HepG2 (cell line): ENCODE measurements around the gene ARHGAP30. TPM values are rescaled to one million over a fixed set of nuclear protein-coding genes. Genes with fewer than 3 reads are reported as not detected.

ENCODE experiments used
- HOXA3 ChIP-seq: sonication (generic); formaldehyde crosslinking; IDR thresholded peaks from 2 replicates; pipeline ENCODE4 v1.5.0; 2020; ENCODE audit warnings: missing genetic modification reagents
- LRRFIP1 ChIP-seq: sonication (generic); formaldehyde crosslinking; conservative IDR thresholded peaks from 2 replicates; pipeline ENCODE4 v1.4.0; 2020; ENCODE audit warnings: missing genetic modification reagents
- MAZ ChIP-seq, 2 experiments: sonication (generic) in 1 of 2; formaldehyde crosslinking in 1 of 2; IDR thresholded peaks; 2 replicates each; pipeline versions ENCODE4 v1.5.0 to v1.6.1; 2012 to 2020; ENCODE audit warnings: low read depth in 2 of 2, mild to moderate bottlenecking in 2 of 2, borderline replicate concordance in 1 of 2, improper control_type of control experiment in 1 of 2, low read length in 1 of 2, missing genetic modification reagents in 1 of 2, moderate library complexity in 1 of 2
- MYC ChIP-seq: sonication (generic); formaldehyde crosslinking; IDR thresholded peaks from 2 replicates; pipeline ENCODE4 v1.9.0; 2021; ENCODE audit warnings: missing genetic modification reagents, borderline replicate concordance
- NFIB ChIP-seq: sonication (generic); formaldehyde crosslinking; IDR thresholded peaks from 2 replicates; pipeline ENCODE4 v1.9.0; 2021; ENCODE audit warnings: missing genetic modification reagents, mild to moderate bottlenecking, borderline replicate concordance
- POLR2A ChIP-seq, 2 experiments: IDR thresholded peaks; 2 replicates each; pipeline ENCODE4 v1.6.1; 2011; ENCODE audit warnings: low read depth in 2 of 2, low read length in 2 of 2, mild to moderate bottlenecking in 1 of 2, moderate library complexity in 1 of 2; ENCODE audit not compliant: insufficient read depth in 1 of 2
- TAF15 ChIP-seq: fragments of 200-400 bp; formaldehyde crosslinking; IDR thresholded peaks from one replicate; pipeline ENCODE4 v1.6.1; 2018; ENCODE audit warnings: mild to moderate bottlenecking, low read depth, low read length; ENCODE audit not compliant: poor library complexity, severe bottlenecking
- ZBTB20 ChIP-seq: sonication (generic); formaldehyde crosslinking; IDR thresholded peaks from 2 replicates; pipeline ENCODE4 v1.8.1; 2023; ENCODE audit warnings: missing genetic modification reagents, low read depth, mild to moderate bottlenecking, borderline replicate concordance
- ZBTB46 ChIP-seq: sonication (generic); formaldehyde crosslinking; IDR thresholded peaks from 2 replicates; pipeline ENCODE4 v1.4.0; 2020; ENCODE audit warnings: mild to moderate bottlenecking, missing genetic modification reagents, borderline replicate concordance
- ZMYM3 ChIP-seq: sonication (generic); formaldehyde crosslinking; IDR thresholded peaks from 2 replicates; pipeline ENCODE4 v1.5.1; 2020; ENCODE audit warnings: mild to moderate bottlenecking, missing genetic modification reagents
- ZNF343 ChIP-seq: sonication (generic); formaldehyde crosslinking; IDR thresholded peaks from 2 replicates; pipeline ENCODE4 v1.4.0; 2020; ENCODE audit warnings: mild to moderate bottlenecking, missing genetic modification reagents
- ZNF446 ChIP-seq: sonication (generic); formaldehyde crosslinking; IDR thresholded peaks from 2 replicates; pipeline ENCODE4 v1.5.0; 2020; ENCODE audit warnings: mild to moderate bottlenecking, missing genetic modification reagents
- ZNF543 ChIP-seq: sonication (generic); formaldehyde crosslinking; IDR thresholded peaks from 2 replicates; pipeline ENCODE4 v1.4.0; 2020; ENCODE audit warnings: mild to moderate bottlenecking, missing genetic modification reagents
- ZNF646 ChIP-seq: sonication (generic); formaldehyde crosslinking; IDR thresholded peaks from 2 replicates; pipeline ENCODE4 v1.9.0; 2021; ENCODE audit warnings: mild to moderate bottlenecking, missing genetic modification reagents
- ZNF841 ChIP-seq: sonication (generic); formaldehyde crosslinking; IDR thresholded peaks from 2 replicates; pipeline ENCODE4 v1.8.1; 2023; ENCODE audit warnings: missing genetic modification reagents, borderline replicate concordance
- polyA plus RNA-seq, 8 experiments: library from polyadenylated mRNA; depleted of rRNA in 3 of 8; stranded (reverse) in 7 of 8; unstranded in 1 of 8; fragments of >200 nt; fragmentation: Illumina TruSeq in 4 of 8; extraction: Trizol in 4 of 8; gene quantifications; 2 replicates each; pipeline versions ENCODE4 v1.2.1 to v1.2.3, GENCODE V29; 2011 to 2016; ENCODE audit warnings: low read depth in 4 of 8, missing spikeins in 1 of 8, mixed read lengths in 1 of 8; ENCODE audit not compliant: insufficient read depth in 1 of 8
- total RNA-seq, 5 experiments: library from RNA; depleted of rRNA; stranded (reverse); fragments of >200 nt; fragmentation: Illumina TruSeq; extraction: Trizol; gene quantifications; 2 replicates each; pipeline ENCODE4 v1.2.3, GENCODE V29; 2016; ENCODE audit warnings: low read depth in 1 of 5
- TF ChIP-seq, protein P1 (sequence below): sonication (generic); formaldehyde crosslinking; IDR thresholded peaks from 2 replicates; pipeline ENCODE4 v1.8.0; 2022; ENCODE audit warnings: missing genetic modification reagents, low read depth, mild to moderate bottlenecking, borderline replicate concordance

The ARHGAP30 gene
- total and polyA plus RNA-seq, 2 of the 13 experiments (the other 11 are each of a cell fraction or from before 2014, with no cell fraction given) = 0.13 to 0.20 TPM

DNA sequence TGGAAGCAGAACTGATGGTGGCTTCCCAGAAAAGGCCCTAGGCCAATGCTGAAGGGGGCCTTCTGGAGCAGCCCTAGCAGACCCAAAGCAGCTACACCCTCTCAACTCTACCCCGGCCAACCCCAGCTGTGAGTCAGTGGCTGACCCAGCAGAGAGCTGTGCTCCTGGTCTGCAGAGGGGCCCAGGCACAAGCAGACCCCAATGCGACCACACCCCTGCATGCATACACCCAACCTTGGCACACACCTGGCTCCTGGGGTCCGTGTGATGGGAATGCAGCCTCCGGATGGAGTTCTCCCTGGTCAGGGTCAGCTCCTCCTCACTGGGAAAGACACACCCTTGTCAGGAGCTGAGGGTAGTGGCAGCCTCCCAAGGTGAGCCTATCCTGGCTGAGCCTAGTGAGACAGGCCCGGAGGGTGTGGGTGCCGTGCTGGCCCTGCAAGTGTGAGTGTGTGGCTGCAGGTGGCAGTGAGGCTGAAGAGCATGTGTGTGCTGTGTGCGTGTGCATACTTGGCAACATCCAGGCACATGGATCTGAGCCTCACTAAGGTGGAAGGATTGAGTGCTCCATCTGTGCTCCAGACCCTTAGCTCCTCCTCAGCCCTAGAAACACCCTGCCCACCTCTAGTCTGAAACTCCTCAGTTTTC is 3.9 kb upstream of the ARHGAP30 start (continued):
- TF ChIP-seq ZBTB20 (CRISPR knock-in tag) (no peak), ZBTB46 (CRISPR knock-in tag) (no peak), ZNF446 (no peak), NFIB (CRISPR knock-in tag) (no peak), MYC (CRISPR knock-in tag) (peak; percentile 85), ZNF646 (CRISPR knock-in tag) (peak; percentile 75), HOXA3 (CRISPR knock-in tag) (no peak), ZNF543 (CRISPR knock-in tag) (no peak), LRRFIP1 (CRISPR knock-in tag) (no peak), ZNF343 (CRISPR knock-in tag) (0 out of 2 replicates have a peak, but pooled peaks have one; percentile 23), ZMYM3 (CRISPR knock-in tag) (no peak), ZNF841 (CRISPR knock-in tag) (no peak), MAZ (IDR thresholded peaks at IDR 0.05; ENCODE audit: borderline replicate concordance, low read depth, low read length) (no peak), MAZ (CRISPR knock-in tag; IDR thresholded peaks at IDR 0.05; ENCODE audit: low read depth) (no peak), POLR2A (IDR thresholded peaks at IDR 0.05; ENCODE audit: insufficient read depth in 1 of 2, low read depth in 2 of 2, low read length in 2 of 2) (peak in 1 of 2 experiments; percentile 16; a peak in 1 of 4 replicates), TAF15 (no peak)
- TF ChIP-seq, protein P1, sequence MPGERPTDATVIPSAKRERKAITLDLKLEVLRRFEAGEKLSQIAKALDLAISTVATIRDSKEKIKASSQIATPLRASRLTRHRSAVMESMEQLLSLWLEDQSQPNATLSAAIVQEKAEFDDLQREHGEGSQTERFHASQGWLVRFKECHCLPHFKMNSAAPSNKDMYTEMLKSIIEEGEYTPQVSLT (CRISPR knock-in tag) = no peak
